ENCODE measurements around the gene AFDN.

Gene AFDN

GRCh38 chr6:167937948-167938911 is 111.5 kb downstream of the AFDN start:
- Histone ChIP-seq H3K27ac (peak overlapping the region; percentile 38; the same call in 1 of the 2 replicates), H3K4me1 (peaks cover 13% of the 10 kb centered on the region), H3K36me3 (peaks cover 7% of the 10 kb centered on the region; the same call in 1 of the 2 replicates), H3K27me3 (no peaks in the 10 kb centered on the region), H4K20me1 (no peaks in the 10 kb centered on the region), H3K4me3 (no peak overlapping the region), H3K4me2 (peak overlapping the region; percentile 68), H3K9ac (no peak overlapping the region), H3K9me3 (no peaks in the 10 kb centered on the region)
- no peak for TF ChIP-seq Cebpa-rat (IDR thresholded peaks at IDR 0.05)

GRCh38 chr6:167941822-167942221 is 115.1 kb downstream of the AFDN start:
- TF ChIP-seq Cebpa-rat (IDR thresholded peaks at IDR 0.05), result no peak
- no peak overlapping the region for H3K4me2 ChIP-seq
- no peak overlapping the region for H3K9ac ChIP-seq
- peaks cover 29% of the 10 kb centered on the region for H3K36me3 ChIP-seq
- no peak overlapping the region for H3K4me3 ChIP-seq
- H3K4me1 ChIP-seq, result peaks cover 13% of the 10 kb centered on the region
- H4K20me1 ChIP-seq, result no peaks in the 10 kb centered on the region
- no peaks in the 10 kb centered on the region for H3K27me3 ChIP-seq
- no peaks in the 10 kb centered on the region for H3K9me3 ChIP-seq
- no peak overlapping the region for H3K27ac ChIP-seq

GRCh38 chr6:167944130-167944529 is 117.4 kb downstream of the AFDN start:
- Histone ChIP-seq H3K9ac (no peak overlapping the region), H3K9me3 (no peaks in the 10 kb centered on the region), H3K4me2 (no peak overlapping the region), H3K4me3 (no peak overlapping the region), H4K20me1 (no peaks in the 10 kb centered on the region), H3K27me3 (no peaks in the 10 kb centered on the region), H3K36me3 (peaks cover 51% of the 10 kb centered on the region), H3K4me1 (no peaks in the 10 kb centered on the region), H3K27ac (no peak overlapping the region)
- TF ChIP-seq Cebpa-rat (IDR thresholded peaks at IDR 0.05), result no peak

- H3K4me1 ChIP-seq, result peaks cover 15% of the 10 kb centered on the region
- no peak overlapping the region for H3K9ac ChIP-seq
- peaks cover 59% of the 10 kb centered on the region for H3K36me3 ChIP-seq
- H3K9me3 ChIP-seq, result no peaks in the 10 kb centered on the region
- no peak overlapping the region for H3K4me3 ChIP-seq
- no peak for TF ChIP-seq Cebpa-rat (IDR thresholded peaks at IDR 0.05)
- H3K4me2 ChIP-seq, result no peak overlapping the region
- H3K27ac ChIP-seq, result no peak overlapping the region
- no peaks in the 10 kb centered on the region for H4K20me1 ChIP-seq
- H3K27me3 ChIP-seq, result no peaks in the 10 kb centered on the region
Observed at GRCh38 chr6:167946007-167946406, 119.3 kb downstream of the AFDN start.

- Histone ChIP-seq H3K4me1 (peaks cover 21% of the 10 kb centered on the region), H3K27me3 (no peaks in the 10 kb centered on the region), H3K9me3 (no peaks in the 10 kb centered on the region), H3K4me2 (no peak overlapping the region), H3K27ac (no peak overlapping the region), H3K36me3 (peaks cover 59% of the 10 kb centered on the region), H3K4me3 (no peak overlapping the region), H3K9ac (no peak overlapping the region), H4K20me1 (no peaks in the 10 kb centered on the region)
- TF ChIP-seq Cebpa-rat (IDR thresholded peaks at IDR 0.05), result no peak
Observed at GRCh38 chr6:167946604-167947003, 119.9 kb downstream of the AFDN start.

GRCh38 chr6:167947716-167948115 is 121.0 kb downstream of the AFDN start:
- H3K4me3 ChIP-seq, result no peak overlapping the region
- H3K9ac ChIP-seq, result no peak overlapping the region
- H3K9me3 ChIP-seq, result no peaks in the 10 kb centered on the region
- no peak overlapping the region for H3K4me2 ChIP-seq
- H3K27me3 ChIP-seq, result no peaks in the 10 kb centered on the region
- peaks cover 32% of the 10 kb centered on the region for H3K4me1 ChIP-seq
- no peaks in the 10 kb centered on the region for H4K20me1 ChIP-seq
- no peak overlapping the region for H3K27ac ChIP-seq
- peaks cover 59% of the 10 kb centered on the region for H3K36me3 ChIP-seq
- no peak for TF ChIP-seq Cebpa-rat (IDR thresholded peaks at IDR 0.05)

- no peak for TF ChIP-seq Cebpa-rat (IDR thresholded peaks at IDR 0.05)
- Histone ChIP-seq H3K4me3 (no peak overlapping the region), H3K9ac (no peak overlapping the region), H3K4me1 (peaks cover 42% of the 10 kb centered on the region), H3K36me3 (peaks cover 52% of the 10 kb centered on the region), H3K27ac (no peak overlapping the region), H3K9me3 (no peaks in the 10 kb centered on the region), H4K20me1 (no peaks in the 10 kb centered on the region), H3K4me2 (no peak overlapping the region), H3K27me3 (no peaks in the 10 kb centered on the region)
Observed at GRCh38 chr6:167948716-167949115, 122.0 kb downstream of the AFDN start.

GRCh38 chr6:167949121-167949684 is 122.5 kb downstream of the AFDN start:
- H3K9ac ChIP-seq, result no peak overlapping the region
- no peak for TF ChIP-seq Cebpa-rat (IDR thresholded peaks at IDR 0.05)
- peaks cover 48% of the 10 kb centered on the region for H3K36me3 ChIP-seq

GRCh38 chr6:167951781-167952511 is 125.2 kb downstream of the AFDN start:
- no peaks in the 10 kb centered on the region for H4K20me1 ChIP-seq
- H3K9me3 ChIP-seq, result no peaks in the 10 kb centered on the region
- H3K27ac ChIP-seq, result peak overlapping the region; percentile 65
- H3K4me3 ChIP-seq, result peak overlapping the region; percentile 59
- H3K36me3 ChIP-seq, result peaks cover 38% of the 10 kb centered on the region
- H3K4me2 ChIP-seq, result peak overlapping the region; percentile 82
- peaks cover 64% of the 10 kb centered on the region for H3K4me1 ChIP-seq
- peak overlapping the region; percentile 57 for H3K9ac ChIP-seq
- TF ChIP-seq Cebpa-rat (IDR thresholded peaks at IDR 0.05), result no peak
- no peaks in the 10 kb centered on the region for H3K27me3 ChIP-seq

More at GRCh38 chr6:167949121-167949684, 122.5 kb downstream of the AFDN start:
- Histone ChIP-seq H4K20me1 (no peaks in the 10 kb centered on the region), H3K4me3 (no peak overlapping the region), H3K4me1 (peaks cover 47% of the 10 kb centered on the region), H3K9me3 (no peaks in the 10 kb centered on the region), H3K4me2 (no peak overlapping the region), H3K27ac (0 out of 2 replicates have a peak overlapping the region, but pooled peaks have one; percentile 10), H3K27me3 (no peaks in the 10 kb centered on the region)
